HG03108 (cell line): Measurements from ENCODE around the gene ZCCHC13.
"Not testable (repeated sequence)": the region's sequence is repeated elsewhere in the genome, so short reads cannot be mapped to it uniquely, and the experiment has no call there.

Source experiments
- ATAC-seq: cut with Tn5 transposase; IDR thresholded peaks from one replicate; pipeline ENCODE4 v1.9.1; 2021; ENCODE audit warnings: moderate library complexity; ENCODE audit not compliant: unreplicated experiment

The ZCCHC13 gene

DNA sequence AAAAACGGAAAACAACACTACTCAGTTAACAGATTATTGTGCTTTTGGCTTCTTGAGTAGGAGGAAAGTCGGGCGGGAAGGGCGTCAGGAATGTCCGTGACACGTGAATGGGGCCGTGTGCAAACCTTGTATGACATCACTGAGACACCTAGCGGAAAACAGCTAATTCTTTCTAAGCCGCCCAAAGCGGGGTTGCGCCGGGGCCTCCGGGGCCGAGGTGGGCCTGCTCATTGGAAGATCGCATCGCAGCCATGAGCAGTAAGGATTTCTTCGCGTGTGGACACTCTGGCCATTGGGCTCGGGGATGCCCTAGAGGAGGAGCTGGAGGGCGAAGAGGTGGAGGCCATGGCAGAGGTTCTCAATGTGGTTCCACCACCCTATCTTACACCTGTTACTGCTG lies at the start of gene ZCCHC13:
Gene ZCCHC13, plus strand, starts transcription at position 165 of the 400 bp plus-strand sequence. Its CDS starts 87 bp downstream, at position 252.
- ATAC-seq: no peak

DNA sequence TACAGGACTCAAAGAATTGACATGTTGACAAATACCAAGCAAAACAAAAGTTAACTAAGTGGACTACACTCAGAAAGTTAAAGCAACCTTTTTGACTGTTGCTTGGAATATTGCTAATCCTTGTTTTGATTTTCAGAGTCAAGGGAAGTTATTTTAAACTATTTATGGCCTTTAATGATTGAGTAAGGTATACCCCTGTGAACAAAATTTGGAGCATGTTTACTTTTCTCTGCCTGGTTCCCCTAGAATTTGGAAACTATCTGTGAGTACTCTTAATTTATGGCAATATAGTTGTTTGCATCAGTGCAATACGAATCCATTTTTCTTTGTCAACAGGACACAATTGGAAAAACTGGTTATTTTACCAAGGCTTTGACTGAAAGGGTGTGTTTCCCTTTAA lies 45.9 kb upstream of the ZCCHC13 start:
- ATAC-seq: not testable (repeated sequence)

DNA sequence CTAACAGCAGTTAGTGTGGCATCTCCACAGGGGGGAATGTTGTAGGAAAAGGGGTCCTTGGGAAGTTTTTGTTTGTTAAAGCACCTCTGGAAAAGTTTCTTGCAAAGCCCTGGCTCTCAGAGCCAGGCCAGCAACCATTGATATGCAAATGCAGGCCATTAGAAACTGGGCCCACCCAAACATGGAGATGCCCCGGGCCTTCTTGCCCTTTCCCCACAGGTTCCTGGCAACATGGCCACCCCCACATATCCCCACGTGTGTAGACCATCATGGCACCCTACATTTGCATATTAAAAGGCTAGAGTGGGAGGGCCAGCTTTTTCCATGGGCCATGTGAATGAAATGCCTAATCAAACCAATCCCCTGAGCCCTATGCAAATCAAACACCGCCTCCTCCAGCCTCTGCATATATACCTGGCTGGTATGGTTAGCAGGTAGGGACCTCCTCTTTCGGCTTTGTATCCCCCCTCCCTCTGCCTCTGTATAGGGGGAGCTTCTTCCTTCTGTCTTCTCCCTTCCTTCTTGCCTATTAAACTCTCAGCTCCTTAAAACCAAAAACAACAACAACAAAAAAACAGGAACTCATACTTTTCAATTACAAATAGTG lies 44.0 kb upstream of the ZCCHC13 start:
- ATAC-seq: no peak

DNA sequence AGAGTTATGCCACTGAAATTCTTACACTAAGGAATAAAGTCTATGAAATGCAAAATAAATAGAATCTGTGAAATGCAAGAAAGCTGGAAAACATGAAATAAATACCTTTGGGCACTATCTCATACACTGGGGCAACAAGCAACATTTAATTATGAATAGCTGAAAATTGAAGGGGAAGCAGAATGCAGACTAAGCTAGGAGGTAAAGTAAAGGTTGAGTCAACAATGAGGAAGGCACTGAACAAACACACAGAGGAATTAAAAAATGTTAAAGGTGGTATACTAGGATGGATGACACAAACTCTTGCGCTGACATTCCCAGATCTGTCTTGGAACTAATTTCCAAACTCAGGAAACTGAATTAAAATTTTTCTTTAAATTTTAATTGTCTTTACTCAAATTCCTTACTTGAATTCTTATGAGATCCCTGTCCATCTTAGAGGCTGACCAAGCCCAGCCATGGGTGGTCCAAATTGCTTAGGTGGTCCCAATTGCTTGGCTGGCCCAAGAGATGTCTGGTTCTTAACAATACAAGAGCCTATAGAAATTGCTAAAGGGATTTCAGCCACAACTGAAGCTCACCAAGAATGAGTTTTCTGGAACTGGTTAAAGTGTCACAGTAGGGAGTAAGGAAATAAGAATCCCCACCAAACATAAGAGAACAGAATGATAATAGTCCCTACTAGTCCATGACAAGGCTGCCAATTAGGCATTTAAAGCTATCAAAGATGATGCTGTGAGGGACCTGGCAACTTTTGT lies 41.3 kb upstream of the ZCCHC13 start:
- ATAC-seq: no peak

DNA sequence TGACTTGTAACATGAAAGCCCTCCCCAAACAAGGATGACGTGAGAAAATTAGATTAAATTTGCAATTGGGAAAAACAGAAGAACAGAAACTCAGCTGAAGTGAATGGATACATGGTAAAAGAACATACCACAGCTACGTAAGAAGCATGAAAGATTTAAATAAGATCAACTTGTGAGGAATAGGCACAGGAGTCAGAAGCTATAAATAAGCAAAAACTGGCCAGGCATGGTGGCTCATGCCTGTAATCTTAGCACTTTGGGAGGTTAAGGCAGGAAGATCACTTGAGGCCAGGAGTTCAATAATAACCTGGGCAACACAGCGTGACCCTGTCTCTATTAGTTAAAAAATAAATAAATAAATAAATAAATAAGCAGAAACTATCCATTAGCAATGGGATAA lies 33.6 kb upstream of the ZCCHC13 start:
- ATAC-seq: no peak

DNA sequence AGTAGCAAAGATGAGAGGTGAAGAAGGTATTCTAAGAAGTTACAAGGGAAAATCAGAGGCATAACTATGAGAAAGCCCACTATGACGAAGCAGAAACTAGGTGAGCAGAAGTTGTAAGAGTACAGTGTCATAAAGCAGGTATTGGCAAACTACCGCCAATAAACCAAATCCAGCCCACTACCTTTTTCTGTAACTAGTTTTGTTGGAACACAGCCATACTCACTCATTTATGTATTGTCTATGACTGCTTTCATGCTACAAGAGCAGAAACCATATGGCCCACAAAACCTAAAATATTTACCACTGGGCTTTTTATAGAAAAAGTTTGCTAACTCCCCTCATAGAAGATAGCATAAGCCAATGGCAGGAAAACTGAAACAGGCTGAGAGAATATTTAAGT lies 31.8 kb upstream of the ZCCHC13 start:
- no peak for ATAC-seq

DNA sequence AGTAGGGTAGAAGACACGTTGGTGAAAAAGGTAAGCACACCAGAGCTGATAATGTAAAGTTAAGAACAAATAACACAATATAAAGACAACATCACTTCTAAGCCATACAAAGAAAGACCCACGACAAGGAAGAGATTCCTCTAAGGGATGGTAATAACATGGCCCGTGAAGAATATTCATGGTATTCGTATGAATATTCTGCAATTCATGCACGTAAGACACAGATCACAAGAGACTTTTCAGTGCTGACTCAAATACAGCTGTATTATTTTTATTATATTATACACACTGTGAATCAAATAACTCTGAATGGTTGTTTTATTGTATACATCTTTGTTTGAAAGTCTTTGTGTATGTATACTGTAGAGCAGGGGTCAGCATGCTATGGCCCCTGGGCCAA lies 29.5 kb upstream of the ZCCHC13 start:
- no peak for ATAC-seq

DNA sequence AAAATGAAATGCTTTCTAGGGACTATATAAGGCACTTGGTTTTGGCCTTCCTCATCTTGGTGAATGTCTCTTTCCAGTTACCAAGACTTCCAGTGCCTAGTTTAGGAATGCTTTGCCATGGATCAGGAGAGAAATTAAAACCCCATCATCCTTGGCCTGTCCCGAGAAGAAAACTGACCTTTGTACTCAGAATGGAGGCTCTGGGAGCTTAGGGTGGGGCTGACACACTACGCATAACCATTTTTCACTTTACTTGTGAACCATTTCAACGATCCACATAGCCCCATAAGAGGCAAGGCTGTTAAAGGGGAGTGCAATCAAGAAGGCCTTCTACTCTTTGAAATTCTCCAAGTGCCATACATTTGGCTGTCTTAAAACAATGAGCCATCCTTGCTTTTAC lies 26.7 kb upstream of the ZCCHC13 start:
- ATAC-seq: no peak

DNA sequence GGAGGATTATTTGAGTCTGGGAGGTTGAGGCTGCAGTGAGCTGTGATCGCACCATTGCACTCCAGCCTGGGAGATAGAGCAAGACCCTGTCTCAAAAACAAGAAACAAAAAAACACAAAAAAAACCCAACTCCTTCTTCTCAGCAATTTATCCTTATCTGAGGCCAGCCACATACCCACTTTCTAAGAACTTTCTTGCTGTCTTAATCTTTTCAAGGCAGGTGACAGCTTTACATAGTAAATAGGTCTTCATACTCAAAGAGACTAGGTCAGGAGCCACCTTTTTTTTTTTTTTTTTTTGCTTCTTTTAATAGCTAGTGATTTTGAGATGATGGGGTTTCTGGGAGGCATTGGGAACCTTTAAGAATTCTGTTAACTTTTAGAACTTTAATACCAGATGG lies 26.1 kb upstream of the ZCCHC13 start:
- no peak for ATAC-seq

DNA sequence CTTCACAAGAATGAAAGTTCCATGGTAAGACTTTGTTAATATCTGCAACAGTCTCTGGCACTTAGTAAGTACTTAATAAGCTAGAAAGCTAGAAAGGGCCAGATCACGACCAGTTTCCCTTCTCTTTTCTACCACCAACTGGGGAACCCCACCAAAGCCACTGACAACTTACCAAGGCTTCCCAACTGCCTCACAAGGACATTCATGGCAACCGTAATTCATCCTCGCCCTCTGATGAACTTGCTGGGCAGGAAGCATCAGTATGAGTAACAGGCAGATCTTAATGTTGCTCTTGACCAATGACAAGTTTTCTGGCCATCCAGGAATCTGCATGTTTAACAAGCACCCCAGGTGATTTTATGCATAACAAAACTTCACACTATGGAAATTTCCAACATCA lies 23.2 kb upstream of the ZCCHC13 start:
- ATAC-seq: peak; percentile 65

DNA sequence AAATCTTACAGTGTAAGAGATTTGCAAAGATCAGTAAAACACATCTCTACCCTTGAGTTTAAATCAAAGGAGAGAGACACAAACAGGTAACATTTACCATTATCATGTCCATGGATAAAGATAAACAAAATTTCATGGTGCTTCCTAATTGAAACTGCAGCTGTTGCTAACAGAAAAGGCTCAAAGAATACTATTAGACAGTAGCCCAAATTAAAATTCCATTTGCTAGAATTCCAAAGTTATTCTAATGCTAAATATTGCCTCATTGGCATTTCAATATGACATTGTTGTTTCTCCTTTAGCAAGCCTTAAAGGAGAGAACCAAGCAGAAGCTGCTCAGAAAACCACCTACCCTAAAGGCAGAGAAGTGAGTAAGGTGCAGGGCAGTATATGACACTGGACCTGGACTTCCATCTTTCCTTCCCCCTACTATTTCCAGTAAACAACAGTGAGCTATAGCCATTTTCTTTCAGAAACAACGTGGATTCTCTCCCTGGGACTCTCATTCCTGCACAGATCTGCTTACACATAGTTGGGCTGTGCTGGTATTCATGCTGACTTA lies 19.5 kb upstream of the ZCCHC13 start:
- ATAC-seq: no peak

DNA sequence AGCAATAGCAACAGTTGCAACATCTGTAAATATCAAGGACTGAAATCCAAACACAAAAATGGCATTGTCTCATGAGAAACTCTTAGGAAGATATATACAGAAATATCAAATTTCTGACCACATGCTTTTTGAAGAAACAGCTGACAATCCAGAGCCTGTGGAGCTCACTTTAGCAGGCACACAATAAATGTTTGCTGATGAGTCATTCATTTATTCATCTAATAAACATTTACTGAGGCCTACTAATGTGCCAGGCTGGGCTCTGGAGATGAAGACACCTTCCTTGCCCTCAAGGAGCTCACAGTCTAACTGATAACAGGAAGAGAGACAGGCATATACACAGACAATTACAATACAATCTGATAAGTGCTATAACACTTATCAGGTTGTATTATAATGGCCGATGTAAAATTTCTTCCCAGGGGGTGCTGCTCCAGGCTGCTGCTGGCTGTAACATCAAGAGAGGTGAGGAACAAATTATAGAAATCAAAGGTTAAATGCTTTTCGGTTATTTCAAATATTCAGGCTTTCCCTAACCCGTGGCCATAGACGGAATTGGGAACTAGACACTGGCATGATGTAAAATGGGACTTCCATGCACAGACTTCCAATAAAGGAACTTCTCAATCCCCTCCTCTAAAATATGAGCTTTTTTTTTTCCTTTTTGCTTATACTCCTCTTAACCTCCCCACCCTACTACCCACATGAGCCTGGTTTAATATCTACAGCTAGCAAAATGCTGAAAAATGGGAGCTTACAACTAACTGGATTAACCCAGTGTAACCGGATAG lies 16.8 kb upstream of the ZCCHC13 start:
- ATAC-seq: no peak

DNA sequence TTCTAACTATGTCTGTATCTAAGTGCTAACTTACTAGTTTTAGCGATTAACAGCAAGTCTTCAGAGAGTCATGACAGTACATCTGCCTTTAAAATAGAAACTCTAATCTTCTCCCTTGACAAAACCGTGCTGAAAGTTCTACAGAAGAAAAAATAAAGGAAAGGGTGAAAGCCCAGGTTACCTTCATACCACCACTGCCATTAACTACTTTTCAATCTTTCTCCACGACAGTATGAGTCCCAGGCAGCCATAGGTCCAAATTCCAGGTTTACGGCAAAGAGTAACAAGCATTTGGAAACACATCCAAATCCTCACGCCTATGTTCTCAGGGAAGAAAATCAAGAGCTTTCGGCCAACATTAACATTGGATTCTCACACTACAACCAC lies 12.4 kb upstream of the ZCCHC13 start:
- no peak for ATAC-seq

DNA sequence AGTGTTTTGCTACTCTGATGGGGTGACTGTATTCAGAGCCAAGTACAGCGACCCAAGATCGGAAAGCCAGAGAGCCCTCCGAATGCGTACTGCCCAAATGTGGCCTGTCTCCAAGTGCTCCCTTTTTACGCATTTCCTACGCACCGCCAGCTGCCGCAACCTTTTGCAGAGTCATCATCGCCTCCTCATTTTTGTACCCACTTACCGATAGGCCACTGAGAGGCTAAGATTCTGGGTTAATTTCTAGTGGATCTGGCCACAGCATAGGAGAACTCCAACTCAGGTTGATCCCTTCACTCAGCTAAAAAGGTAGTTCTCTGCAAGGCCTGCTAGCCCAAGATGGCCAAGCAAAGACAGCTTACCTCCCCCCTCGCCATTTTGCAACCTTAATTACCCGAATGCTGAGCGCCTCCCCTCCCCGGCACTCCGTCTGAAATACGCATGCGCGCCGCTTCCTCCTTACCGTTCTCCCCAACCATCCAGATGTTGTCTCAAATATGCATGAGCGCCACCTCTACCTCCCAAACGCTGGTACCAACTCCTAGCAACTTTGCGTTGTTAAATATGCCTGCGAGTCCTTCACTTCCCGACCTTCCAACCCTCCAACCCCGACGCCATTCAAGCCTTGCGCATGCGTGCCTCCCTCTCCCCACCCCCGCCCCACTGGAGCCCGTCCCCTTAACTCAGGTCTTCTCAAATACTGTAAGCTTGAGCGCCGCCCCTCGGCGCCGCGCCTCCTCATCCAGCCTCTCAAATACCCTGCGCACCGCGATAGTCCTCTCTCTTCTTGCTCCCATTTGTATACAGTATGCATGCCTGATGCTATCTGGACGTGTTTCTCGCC lies 11.8 kb upstream of the ZCCHC13 start:
- peak; percentile 91 for ATAC-seq

DNA sequence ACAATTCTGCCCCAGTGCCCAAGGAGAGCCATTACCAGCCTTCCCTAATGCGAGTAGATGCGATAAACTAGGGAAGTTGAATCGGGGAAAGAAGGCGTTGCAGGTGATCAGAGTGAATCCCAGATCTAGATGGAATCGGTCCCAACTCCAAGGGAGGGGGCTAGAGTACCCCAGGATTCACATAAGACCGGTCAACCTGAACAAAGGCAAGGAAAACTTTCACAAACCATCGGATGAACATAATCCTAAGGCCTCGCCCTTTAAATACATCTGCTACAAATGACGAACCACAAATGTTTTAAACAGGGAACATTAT lies 11.2 kb upstream of the ZCCHC13 start:
- no peak for ATAC-seq

DNA sequence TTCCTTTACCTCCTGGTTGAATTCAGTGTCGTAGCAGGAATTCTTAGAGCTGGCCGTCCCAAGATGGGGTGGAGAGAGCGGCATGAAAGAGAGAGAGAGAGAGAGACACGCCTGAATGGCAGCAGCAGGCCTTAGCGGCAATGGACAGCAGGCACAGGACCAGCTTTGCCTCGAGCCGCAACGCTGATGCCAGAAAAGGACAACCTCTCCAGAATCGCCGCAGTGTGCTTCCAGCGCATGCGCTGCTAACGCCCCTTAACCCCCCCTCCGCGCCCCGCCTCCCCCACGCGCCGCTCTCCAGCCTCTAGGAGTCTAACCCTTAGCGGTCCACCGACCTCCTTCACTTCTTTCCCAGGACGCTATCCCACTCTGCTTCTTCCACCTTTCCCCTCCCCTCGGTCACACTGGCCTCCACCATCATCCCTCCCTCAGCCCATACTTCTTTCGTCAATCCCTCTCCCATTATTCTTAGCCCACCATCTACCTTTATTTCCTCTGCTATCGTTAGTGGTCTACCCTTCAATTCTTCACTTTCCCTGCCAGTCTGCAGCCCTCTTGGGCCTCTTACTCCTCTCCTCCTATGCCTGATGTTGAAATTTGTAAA lies 10.5 kb upstream of the ZCCHC13 start:
- ATAC-seq: peak; percentile 34

DNA sequence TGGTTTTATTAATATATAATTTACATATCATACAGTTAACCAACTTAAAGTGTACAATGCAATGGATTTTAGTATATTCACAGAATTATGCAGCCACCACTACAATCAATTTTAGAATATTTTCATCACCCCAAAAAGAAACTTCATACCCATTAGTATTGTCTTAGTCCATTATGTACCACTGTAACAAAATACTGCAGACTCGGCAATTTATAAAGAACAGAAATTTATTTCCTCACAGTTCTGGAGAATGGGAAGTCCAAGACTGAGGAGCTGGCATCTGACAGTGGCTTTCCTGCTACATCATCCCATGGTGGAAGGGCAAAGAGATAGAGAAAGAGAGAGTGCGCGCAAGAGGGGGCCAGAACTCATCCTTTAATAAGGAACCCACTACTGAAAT lies 8.9 kb upstream of the ZCCHC13 start:
- no peak for ATAC-seq

DNA sequence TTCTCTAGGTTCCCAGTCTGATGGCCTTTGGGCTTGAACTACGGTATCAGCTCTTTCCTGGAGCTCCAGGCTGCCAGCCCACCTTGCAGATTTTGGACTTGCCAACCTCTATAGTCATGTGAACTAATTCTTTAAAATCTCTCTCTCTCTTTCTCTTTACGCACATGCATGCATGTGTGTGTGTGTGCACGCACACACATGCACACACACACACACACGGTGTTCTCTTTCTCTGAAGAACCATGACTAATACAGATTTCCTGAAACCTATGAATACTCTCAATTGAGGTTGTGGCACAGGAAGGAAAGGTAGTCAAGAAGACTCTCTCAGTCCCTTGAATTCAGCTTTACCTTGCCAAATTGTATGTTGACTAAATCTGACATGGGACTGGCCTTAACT lies 6.2 kb upstream of the ZCCHC13 start:
- no peak for ATAC-seq

DNA sequence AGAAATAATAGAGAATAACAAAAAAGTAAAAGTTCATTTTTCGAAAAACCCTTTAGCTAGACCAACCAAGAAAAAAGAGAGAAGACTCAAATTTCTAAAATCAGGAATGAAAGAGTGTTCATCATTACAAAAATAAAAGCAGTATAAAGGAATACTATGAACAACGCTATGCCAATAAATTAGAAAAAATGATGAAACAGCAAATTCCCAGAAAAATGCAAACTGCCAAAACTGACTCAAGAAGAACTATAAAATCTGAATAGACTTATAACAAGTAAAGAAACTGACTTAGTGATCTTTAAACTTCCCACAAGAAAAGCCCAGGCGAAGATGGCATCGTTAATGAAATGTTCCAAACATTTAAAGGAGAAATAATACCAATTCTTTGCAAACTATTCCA lies 3.1 kb upstream of the ZCCHC13 start:
- ATAC-seq: no peak

DNA sequence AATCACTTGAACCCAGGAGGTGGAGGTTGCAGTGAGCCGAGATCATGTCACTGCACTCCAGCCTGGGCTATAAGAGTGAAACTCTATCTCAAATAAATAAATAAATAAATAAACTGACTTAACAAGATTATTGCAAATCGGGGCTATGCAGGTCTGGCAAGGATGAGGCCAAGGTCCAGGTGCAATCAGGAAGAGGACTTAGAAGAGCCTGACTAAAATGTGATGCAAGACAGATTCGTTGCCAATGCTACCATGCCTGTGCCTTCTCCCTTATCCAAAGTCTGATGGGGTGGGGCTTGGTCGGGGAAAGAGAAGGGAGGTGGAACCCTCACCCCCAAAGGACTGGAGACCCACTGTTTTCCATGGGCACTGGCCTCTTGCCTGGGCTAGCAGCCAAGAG lies 14.7 kb downstream of the ZCCHC13 start:
- no peak for ATAC-seq

DNA sequence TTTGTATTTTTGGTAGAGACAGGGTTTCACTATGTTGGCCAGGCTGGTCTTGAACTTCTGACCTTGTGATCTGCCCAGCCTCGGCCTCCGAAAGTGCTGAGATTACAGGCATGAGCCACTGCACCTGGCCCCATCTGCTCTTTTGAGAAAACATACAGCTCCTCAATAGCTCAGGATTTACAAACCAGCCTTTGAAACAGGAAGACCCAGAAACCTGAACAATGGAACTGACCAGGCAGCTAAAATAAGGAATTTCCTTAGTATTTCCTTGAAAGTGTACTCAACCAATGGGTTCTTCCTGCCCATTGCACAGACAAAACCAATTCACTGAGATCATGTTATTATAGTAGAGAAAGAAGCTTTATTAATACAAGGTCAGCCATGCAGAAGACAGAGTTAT lies 15.3 kb downstream of the ZCCHC13 start:
- not testable (repeated sequence) for ATAC-seq
